Heart left ventricle (tissue), 16 donors: ENCODE data around the gene DPP8. TPM values are rescaled to one million over a fixed set of nuclear protein-coding genes. Genes with fewer than 3 reads are reported as not detected.

ENCODE experiments used
- ATAC-seq, 4 donors: fragments of 200-7000 bp; cut with Tn5 transposase; one replicate each; pipeline ENCODE4 v1.9.1; 2020 to 2022; ENCODE audit warnings: moderate library complexity in 4 of 4, mild to moderate bottlenecking in 3 of 4, moderate number of reproducible peaks in 1 of 4
- DNase-seq, 5 donors: peaks; one replicate each; pipeline ENCODE4 v3.0.0-alpha.2; 2020
- H3K27ac ChIP-seq, 12 donors: fragments of 200-600 bp; sonication (generic) in 4 of 12; one replicate each; pipeline versions ENCODE4 v1.5.0 to v1.8.0; 2016 to 2022; ENCODE audit warnings: mild to moderate bottlenecking in 2 of 12
- H3K27me3 ChIP-seq, 9 donors: fragments of 200-600 bp; sonication (generic) in 2 of 9; one replicate each; pipeline versions ENCODE4 v1.5.1 to v1.8.0; 2016 to 2022; ENCODE audit warnings: mild to moderate bottlenecking in 3 of 9
- H3K36me3 ChIP-seq, 9 donors: fragments of 200-600 bp; sonication (generic) in 2 of 9; one replicate each; pipeline versions ENCODE4 v1.5.0 to v1.8.0; 2018 to 2022; ENCODE audit warnings: mild to moderate bottlenecking in 2 of 9
- H3K4me1 ChIP-seq, 12 donors: fragments of 200-600 bp; sonication (generic) in 4 of 12; one replicate each; pipeline versions ENCODE4 v1.5.0 to v1.8.0; 2016 to 2022; ENCODE audit warnings: mild to moderate bottlenecking in 3 of 12
- H3K4me3 ChIP-seq, 12 donors: fragments of 200-600 bp; sonication (generic) in 4 of 12; one replicate each; pipeline versions ENCODE4 v1.5.0 to v1.8.0; 2017 to 2022; ENCODE audit warnings: mild to moderate bottlenecking in 9 of 12, moderate library complexity in 4 of 12
- H3K9me3 ChIP-seq, 12 donors: fragments of 200-600 bp; sonication (generic) in 4 of 12; one replicate each; pipeline versions ENCODE4 v1.5.0 to v1.8.0; 2016 to 2022; ENCODE audit warnings: mild to moderate bottlenecking in 1 of 12
- POLR2A ChIP-seq, 2 donors: fragments of 450-650 bp; IDR thresholded peaks; one replicate each; pipeline ENCODE4 v1.6.1; 2017; ENCODE audit warnings: antibody characterized with exemption in 2 of 2, mild to moderate bottlenecking in 2 of 2, moderate library complexity in 2 of 2
- WGBS, 4 donors: extraction: QIAGEN DNeasy Blood & Tissue Kit in 2 of 4; methylation state at CpG; one replicate each; pipeline versions ENCODE4 v1.1.5 to v1.1.7; 2013 to 2018; 5-methylcytosine and 5-hydroxymethylcytosine counted together
- intact Hi-C, 10 donors: fragments of 100-400 bp; cut with DNase I; formaldehyde crosslinking; loops; one replicate each; pipeline versions ENCODE4 v1.11.1 to v1.14.2; 2022
- polyA plus RNA-seq, 2 donors: library from polyadenylated mRNA; stranded (reverse); fragments of 200-250 nt; gene quantifications; one replicate each; pipeline ENCODE4 v1.2.3, GENCODE V29; 2013
- total RNA-seq, 9 donors: library from RNA; depleted of rRNA in 2 of 9; stranded (reverse); fragments of >200 nt in 2 of 9; fragmentation: NEBNext Ultra II Directional in 3 of 9; extraction: Animal tissue kit (Norgen Biotek cat#: 25700) in 3 of 9; gene quantifications; one replicate each; pipeline versions ENCODE4 v1.1.0 to v1.2.4, GENCODE V29; 2016 to 2023
- TF ChIP-seq, protein P1 (sequence below), 12 donors: fragments of 200-600 bp; sonication (generic) in 4 of 12; IDR thresholded peaks; one replicate each; pipeline versions ENCODE4 v1.5.0 to v1.8.0; 2018 to 2022; ENCODE audit warnings: antibody characterized with exemption in 12 of 12, mild to moderate bottlenecking in 5 of 12
- donor health status: ischemic (EF 13 %, LVEDD 7.1; RV severe dilation, severe dysfunction).
- donor health status: healthy with polysubstance abuse.
- donor health status: DM: no; HTN: yes; CAD: no.
- donor health status: DM: no; HTN: no; CAD: no.
- donor health status: ischemic (EF 25% LVEDD 6.9; RV normal size, moderate dysfunction).
- donor health status: ischemic (EF 25% LVEDD 5.7; RV mildly dilated, moderate dysfunction).
- donor health status: healthy.
- donor health status: DM: yes; HTN: yes; CAD: no.
- donor health status: ischemic (EF 35%, LVEDD 5.7; RV mildly dilated, moderate dysfunction).
- donor health status: nonischemic (EF 11% LVEDD 7.7; RV severe dilation, severe dysfunction).
- donor health status: DM: yes; HTN: yes; CAD: no.
- donor health status: PGD.
- donor health status: ischemic (EF 29% LVEDD 5.4; RV normal size, mild dysfunction).
- donor health status: nonischemic (EF 23%, LVEDD 6.1; RV moderate dilation, normal function).

Gene DPP8
- total and polyA plus RNA-seq, 11 donors = 10.0 to 44.5 (median 39.2) TPM

DNA sequence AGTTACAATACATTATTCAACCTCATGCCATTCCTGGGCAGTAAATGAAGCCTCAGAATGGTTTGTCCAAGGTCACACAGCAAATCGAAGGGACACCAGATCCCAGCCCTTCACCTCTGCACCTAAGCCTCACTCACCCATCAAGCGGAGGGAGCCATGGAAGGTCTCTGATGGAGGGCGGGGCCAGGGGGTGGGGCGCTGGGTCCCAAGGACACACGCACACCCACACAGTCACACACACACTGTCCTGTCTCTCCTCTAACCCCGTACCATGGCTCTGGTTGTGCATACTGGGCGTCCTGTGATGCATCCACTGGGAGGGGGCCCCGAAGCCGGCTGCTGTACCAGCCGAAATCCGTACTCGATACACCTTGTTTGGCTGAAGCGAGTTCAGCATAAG lies 124.4 kb downstream of the DPP8 start:
- ATAC-seq (no peak), DNase-seq (peak in 1 of 5 donors; percentile 31)
- Histone ChIP-seq H3K27ac (no peak overlapping the region), H3K27me3 (peaks cover 7 to 41% (median 28%) of the 10 kb centered on the region in 9 donors), H3K9me3 (no peaks in the 10 kb centered on the region), H3K4me3 (no peak overlapping the region), H3K36me3 (no peaks in the 10 kb centered on the region), H3K4me1 (peaks cover 0 to 24% (median 0%) of the 10 kb centered on the region in 12 donors)
- intact Hi-C loops = loop anchor here in 1 of 10 donors (10.0 kb wide), 1 partner anchor 188 kb away; no protein-coding TSS in a partner anchor
- TF ChIP-seq, protein P1, sequence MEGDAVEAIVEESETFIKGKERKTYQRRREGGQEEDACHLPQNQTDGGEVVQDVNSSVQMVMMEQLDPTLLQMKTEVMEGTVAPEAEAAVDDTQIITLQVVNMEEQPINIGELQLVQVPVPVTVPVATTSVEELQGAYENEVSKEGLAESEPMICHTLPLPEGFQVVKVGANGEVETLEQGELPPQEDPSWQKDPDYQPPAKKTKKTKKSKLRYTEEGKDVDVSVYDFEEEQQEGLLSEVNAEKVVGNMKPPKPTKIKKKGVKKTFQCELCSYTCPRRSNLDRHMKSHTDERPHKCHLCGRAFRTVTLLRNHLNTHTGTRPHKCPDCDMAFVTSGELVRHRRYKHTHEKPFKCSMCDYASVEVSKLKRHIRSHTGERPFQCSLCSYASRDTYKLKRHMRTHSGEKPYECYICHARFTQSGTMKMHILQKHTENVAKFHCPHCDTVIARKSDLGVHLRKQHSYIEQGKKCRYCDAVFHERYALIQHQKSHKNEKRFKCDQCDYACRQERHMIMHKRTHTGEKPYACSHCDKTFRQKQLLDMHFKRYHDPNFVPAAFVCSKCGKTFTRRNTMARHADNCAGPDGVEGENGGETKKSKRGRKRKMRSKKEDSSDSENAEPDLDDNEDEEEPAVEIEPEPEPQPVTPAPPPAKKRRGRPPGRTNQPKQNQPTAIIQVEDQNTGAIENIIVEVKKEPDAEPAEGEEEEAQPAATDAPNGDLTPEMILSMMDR (IDR thresholded peaks at IDR 0.05) = no peak
- no peak for TF ChIP-seq POLR2A (IDR thresholded peaks at IDR 0.05)
- WGBS, 4 donors = 93 to 97% (median 95%) methylated on average over 5 to 13 of the region's 13 CpGs

Other genes with a start within 250 kb of the DPP8 start
- 1 to 10 TPM; 2.7 to 7.0 (median 4.8) TPM for gene PARP16, start 230.8 kb downstream of the DPP8 start, total RNA-seq
- 1 to 10 TPM; 3.0 to 4.8 TPM for gene PARP16, start 230.8 kb downstream of the DPP8 start, polyA plus RNA-seq
- gene RNU5A-1, start 221.6 kb downstream of the DPP8 start, total RNA-seq = not detected
- gene RNU5A-1, start 221.6 kb downstream of the DPP8 start, polyA plus RNA-seq = not detected
- 10 to 100 TPM in 2 of 9 donors, not detected in 7; 18.6 to 30.4 TPM for gene RNU5B-1, start 213.0 kb downstream of the DPP8 start, total RNA-seq
- not detected for gene RNU5B-1, start 213.0 kb downstream of the DPP8 start, polyA plus RNA-seq
- under 1 TPM in 3 of 9 donors, not detected in 6; 0.09 to 0.33 (median 0.22) TPM for gene IGDCC3, start 139.7 kb downstream of the DPP8 start, total RNA-seq
- under 1 TPM in 1 of 2 donors, not detected in 1; 0.07 TPM for gene IGDCC3, start 139.7 kb downstream of the DPP8 start, polyA plus RNA-seq
- gene IGDCC4, start 94.7 kb downstream of the DPP8 start, total RNA-seq = 1 to 10 TPM in 4 of 9 donors, under 1 TPM in 5; 0.25 to 2.7 (median 0.75) TPM
- under 1 TPM; 0.22 to 0.80 TPM for gene IGDCC4, start 94.7 kb downstream of the DPP8 start, polyA plus RNA-seq
- 10 to 100 TPM in 4 of 9 donors, 1 to 10 TPM in 5; 6.2 to 16.7 (median 9.8) TPM for gene HACD3, start 12.8 kb upstream of the DPP8 start, total RNA-seq
- 10 to 100 TPM in 1 of 2 donors, 1 to 10 TPM in 1; 3.2 to 11.2 TPM for gene HACD3, start 12.8 kb upstream of the DPP8 start, polyA plus RNA-seq
- gene INTS14, start 93.4 kb upstream of the DPP8 start, total RNA-seq = 10 to 100 TPM; 11.2 to 19.3 (median 15.8) TPM
- 10 to 100 TPM in 1 of 2 donors, 1 to 10 TPM in 1; 5.7 to 15.1 TPM for gene INTS14, start 93.4 kb upstream of the DPP8 start, polyA plus RNA-seq
- 1 to 10 TPM in 8 of 9 donors, under 1 TPM in 1; 0.74 to 6.3 (median 2.2) TPM for gene SLC24A1, start 104.2 kb upstream of the DPP8 start, total RNA-seq
- gene SLC24A1, start 104.2 kb upstream of the DPP8 start, polyA plus RNA-seq = 1 to 10 TPM; 1.0 to 1.4 TPM